Measurements from ENCODE around the gene AMOT. TPM values are rescaled to one million over a fixed set of nuclear protein-coding genes. Genes with fewer than 3 reads are reported as not detected.

The AMOT gene
- total RNA-seq, 1 donor from 2014 or later, result 36.9 TPM

GRCh38 chrX:112761242-112762207, 79.1 kb downstream of the AMOT start:
- DNase-seq (ENCODE audit: low read depth) (no peak), FAIRE-seq (peak; percentile 52)
- Mint-ChIP-seq H3K27ac (ENCODE audit: unreplicated experiment) (no peak overlapping the region), H3K9me3 (ENCODE audit: unreplicated experiment) (no peaks in the 10 kb centered on the region), H3K27me3 (ENCODE audit: low read depth, unreplicated experiment) (peaks cover 2% of the 10 kb centered on the region), H3K4me1 (ENCODE audit: low read depth, unreplicated experiment) (no peaks in the 10 kb centered on the region), H3K4me3 (ENCODE audit: unreplicated experiment) (no peak overlapping the region), H3K36me3 (ENCODE audit: low read depth, unreplicated experiment) (no peaks in the 10 kb centered on the region)
- TF ChIP-seq CTCF (IDR thresholded peaks at IDR 0.05; ENCODE audit: insufficient read depth, low read depth, low read length) (no peak), EZH2 (IDR thresholded peaks at IDR 0.05; ENCODE audit: insufficient read depth, low read length) (no peak)
- Histone ChIP-seq H3K9ac (ENCODE audit: low read length) (no peak overlapping the region), H3K79me2 (ENCODE audit: insufficient read depth, low read length) (no peaks in the 10 kb centered on the region), H4K20me1 (ENCODE audit: insufficient read depth, low read length) (no peaks in the 10 kb centered on the region), H3K9me3 (ENCODE audit: insufficient read depth, low read depth, low read length) (no peaks in the 10 kb centered on the region), H3K27ac (ENCODE audit: low read depth, low read length) (no peak overlapping the region), H3K4me3 (ENCODE audit: insufficient read depth, low read depth, low read length) (no peak overlapping the region), H3K4me1 (ENCODE audit: insufficient read depth, low read length) (no peaks in the 10 kb centered on the region), H3K4me2 (ENCODE audit: low read length) (no peak overlapping the region), H3K27me3 (ENCODE audit: insufficient read depth, low read length) (no peaks in the 10 kb centered on the region), H2AFZ (ENCODE audit: low read depth, low read length) (no peak overlapping the region), H3K36me3 (ENCODE audit: insufficient read depth, low read length) (no peaks in the 10 kb centered on the region)

GRCh38 chrX:112760697-112761096, 79.9 kb downstream of the AMOT start:
- DNase-seq (ENCODE audit: low read depth) (peak; percentile 39), FAIRE-seq (peak; percentile 94)
- Histone ChIP-seq H3K36me3 (ENCODE audit: insufficient read depth, low read length) (no peaks in the 10 kb centered on the region), H3K4me2 (ENCODE audit: low read length) (peak overlapping the region; percentile 15), H3K4me1 (ENCODE audit: insufficient read depth, low read length) (no peaks in the 10 kb centered on the region), H3K4me3 (ENCODE audit: insufficient read depth, low read depth, low read length) (no peak overlapping the region), H3K27me3 (ENCODE audit: insufficient read depth, low read length) (no peaks in the 10 kb centered on the region), H3K27ac (ENCODE audit: low read depth, low read length) (no peak overlapping the region), H4K20me1 (ENCODE audit: insufficient read depth, low read length) (no peaks in the 10 kb centered on the region), H2AFZ (ENCODE audit: low read depth, low read length) (no peak overlapping the region), H3K79me2 (ENCODE audit: insufficient read depth, low read length) (no peaks in the 10 kb centered on the region), H3K9me3 (ENCODE audit: insufficient read depth, low read depth, low read length) (no peaks in the 10 kb centered on the region), H3K9ac (ENCODE audit: low read length) (no peak overlapping the region)
- Mint-ChIP-seq H3K9me3 (ENCODE audit: unreplicated experiment) (no peaks in the 10 kb centered on the region), H3K27me3 (ENCODE audit: low read depth, unreplicated experiment) (peaks cover 2% of the 10 kb centered on the region), H3K4me1 (ENCODE audit: low read depth, unreplicated experiment) (no peaks in the 10 kb centered on the region), H3K36me3 (ENCODE audit: low read depth, unreplicated experiment) (no peaks in the 10 kb centered on the region), H3K4me3 (ENCODE audit: unreplicated experiment) (no peak overlapping the region), H3K27ac (ENCODE audit: unreplicated experiment) (no peak overlapping the region)
- TF ChIP-seq EZH2 (IDR thresholded peaks at IDR 0.05; ENCODE audit: insufficient read depth, low read length) (no peak), CTCF (IDR thresholded peaks at IDR 0.05; ENCODE audit: insufficient read depth, low read depth, low read length) (no peak)

- TF ChIP-seq EZH2 (IDR thresholded peaks at IDR 0.05; ENCODE audit: insufficient read depth, low read length), result no peak
- no peak for TF ChIP-seq CTCF (IDR thresholded peaks at IDR 0.05; ENCODE audit: insufficient read depth, low read depth, low read length)
- Mint-ChIP-seq H3K4me1 (ENCODE audit: low read depth, unreplicated experiment) (no peaks in the 10 kb centered on the region), H3K36me3 (ENCODE audit: low read depth, unreplicated experiment) (no peaks in the 10 kb centered on the region), H3K27me3 (ENCODE audit: low read depth, unreplicated experiment) (peaks cover 2% of the 10 kb centered on the region), H3K27ac (ENCODE audit: unreplicated experiment) (no peak overlapping the region), H3K4me3 (ENCODE audit: unreplicated experiment) (no peak overlapping the region), H3K9me3 (ENCODE audit: unreplicated experiment) (no peaks in the 10 kb centered on the region)
- no peaks in the 10 kb centered on the region for H4K20me1 ChIP-seq (ENCODE audit: insufficient read depth, low read length)
- H3K4me3 ChIP-seq (ENCODE audit: insufficient read depth, low read depth, low read length), result no peak overlapping the region
- DNase-seq (ENCODE audit: low read depth) (no peak), FAIRE-seq (peak; percentile 17)
- no peaks in the 10 kb centered on the region for H3K9me3 ChIP-seq (ENCODE audit: insufficient read depth, low read depth, low read length)
- H3K27me3 ChIP-seq (ENCODE audit: insufficient read depth, low read length), result no peaks in the 10 kb centered on the region
- no peaks in the 10 kb centered on the region for H3K79me2 ChIP-seq (ENCODE audit: insufficient read depth, low read length)
- H3K4me2 ChIP-seq (ENCODE audit: low read length), result no peak overlapping the region
- no peaks in the 10 kb centered on the region for H3K36me3 ChIP-seq (ENCODE audit: insufficient read depth, low read length)
- no peak overlapping the region for H3K9ac ChIP-seq (ENCODE audit: low read length)
- no peaks in the 10 kb centered on the region for H3K4me1 ChIP-seq (ENCODE audit: insufficient read depth, low read length)
- no peak overlapping the region for H2AFZ ChIP-seq (ENCODE audit: low read depth, low read length)
- H3K27ac ChIP-seq (ENCODE audit: low read depth, low read length), result no peak overlapping the region
These were observed 80.7 kb downstream of the AMOT start for GRCh38 chrX:112759966-112760365.

All from astrocyte (in vitro differentiated cells and primary cell).